ENCODE data around the gene ENOX1. TPM values are rescaled to one million over a fixed set of nuclear protein-coding genes. Genes with fewer than 3 reads are reported as not detected.

Gene ENOX1
- total and polyA plus RNA-seq, 9 of the 15 experiments (the other 6 are each of a cell fraction or from before 2014, with no cell fraction given) = not detected

GRCh38 chr13:43492311-43492710 is 294.5 kb downstream of the ENOX1 start (continued):
- TF ChIP-seq TEAD4 (IDR thresholded peaks at IDR 0.05; ENCODE audit: low read length) (no peak), TEAD4 (CRISPR knock-in tag; IDR thresholded peaks at IDR 0.05; ENCODE audit: borderline replicate concordance) (no peak), SFPQ (IDR thresholded peaks at IDR 0.05; ENCODE audit: low read depth, low read length) (no peak), TAL1 (IDR thresholded peaks at IDR 0.05) (no peak), ZNF77 (CRISPR knock-in tag; IDR thresholded peaks at IDR 0.05) (no peak), ZNF589 (CRISPR knock-in tag; IDR thresholded peaks at IDR 0.05; ENCODE audit: low read depth) (no peak)
- TF ChIP-seq, protein P1, sequence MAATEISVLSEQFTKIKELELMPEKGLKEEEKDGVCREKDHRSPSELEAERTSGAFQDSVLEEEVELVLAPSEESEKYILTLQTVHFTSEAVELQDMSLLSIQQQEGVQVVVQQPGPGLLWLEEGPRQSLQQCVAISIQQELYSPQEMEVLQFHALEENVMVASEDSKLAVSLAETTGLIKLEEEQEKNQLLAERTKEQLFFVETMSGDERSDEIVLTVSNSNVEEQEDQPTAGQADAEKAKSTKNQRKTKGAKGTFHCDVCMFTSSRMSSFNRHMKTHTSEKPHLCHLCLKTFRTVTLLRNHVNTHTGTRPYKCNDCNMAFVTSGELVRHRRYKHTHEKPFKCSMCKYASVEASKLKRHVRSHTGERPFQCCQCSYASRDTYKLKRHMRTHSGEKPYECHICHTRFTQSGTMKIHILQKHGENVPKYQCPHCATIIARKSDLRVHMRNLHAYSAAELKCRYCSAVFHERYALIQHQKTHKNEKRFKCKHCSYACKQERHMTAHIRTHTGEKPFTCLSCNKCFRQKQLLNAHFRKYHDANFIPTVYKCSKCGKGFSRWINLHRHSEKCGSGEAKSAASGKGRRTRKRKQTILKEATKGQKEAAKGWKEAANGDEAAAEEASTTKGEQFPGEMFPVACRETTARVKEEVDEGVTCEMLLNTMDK (IDR thresholded peaks at IDR 0.05; ENCODE audit: borderline replicate concordance, insufficient read depth, low read depth, low read length, poor library complexity, severe bottlenecking) = no peak
- TF ChIP-seq, protein P2, sequence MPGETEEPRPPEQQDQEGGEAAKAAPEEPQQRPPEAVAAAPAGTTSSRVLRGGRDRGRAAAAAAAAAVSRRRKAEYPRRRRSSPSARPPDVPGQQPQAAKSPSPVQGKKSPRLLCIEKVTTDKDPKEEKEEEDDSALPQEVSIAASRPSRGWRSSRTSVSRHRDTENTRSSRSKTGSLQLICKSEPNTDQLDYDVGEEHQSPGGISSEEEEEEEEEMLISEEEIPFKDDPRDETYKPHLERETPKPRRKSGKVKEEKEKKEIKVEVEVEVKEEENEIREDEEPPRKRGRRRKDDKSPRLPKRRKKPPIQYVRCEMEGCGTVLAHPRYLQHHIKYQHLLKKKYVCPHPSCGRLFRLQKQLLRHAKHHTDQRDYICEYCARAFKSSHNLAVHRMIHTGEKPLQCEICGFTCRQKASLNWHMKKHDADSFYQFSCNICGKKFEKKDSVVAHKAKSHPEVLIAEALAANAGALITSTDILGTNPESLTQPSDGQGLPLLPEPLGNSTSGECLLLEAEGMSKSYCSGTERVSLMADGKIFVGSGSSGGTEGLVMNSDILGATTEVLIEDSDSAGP (CRISPR knock-in tag; IDR thresholded peaks at IDR 0.05) = no peak
